T-helper 1 cell (primary cell): ENCODE results near the gene MICALL1.

Source experiments
- DNase-seq, 5 donors: peaks; one replicate each; pipeline ENCODE4 v3.0.0-alpha.2; 2012 to 2020

Gene MICALL1

GRCh38 chr22:37907036-37907954 is 1.2 kb downstream of the MICALL1 start:
- no peak for DNase-seq

DNA sequence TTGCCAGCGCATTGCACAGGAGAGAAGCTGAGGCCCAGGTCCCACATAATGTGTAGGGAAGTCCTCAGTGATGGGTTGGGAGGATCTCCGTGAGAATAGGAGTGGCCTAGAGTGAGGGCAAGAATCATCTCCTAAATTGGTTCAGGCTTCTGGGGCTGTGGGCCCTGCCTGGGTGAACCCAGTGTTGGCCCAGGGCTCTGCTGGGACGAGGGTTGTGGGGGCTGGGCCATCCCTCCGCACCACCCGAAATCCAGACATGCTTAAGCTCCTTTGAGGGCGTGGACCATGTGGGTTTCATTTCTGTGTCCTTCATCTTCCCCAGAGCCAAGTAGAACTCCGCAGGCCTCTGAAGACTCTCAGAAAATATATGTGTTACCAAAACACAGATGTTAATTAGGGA is 3.7 kb downstream of the MICALL1 start:
- no peak for DNase-seq

DNA sequence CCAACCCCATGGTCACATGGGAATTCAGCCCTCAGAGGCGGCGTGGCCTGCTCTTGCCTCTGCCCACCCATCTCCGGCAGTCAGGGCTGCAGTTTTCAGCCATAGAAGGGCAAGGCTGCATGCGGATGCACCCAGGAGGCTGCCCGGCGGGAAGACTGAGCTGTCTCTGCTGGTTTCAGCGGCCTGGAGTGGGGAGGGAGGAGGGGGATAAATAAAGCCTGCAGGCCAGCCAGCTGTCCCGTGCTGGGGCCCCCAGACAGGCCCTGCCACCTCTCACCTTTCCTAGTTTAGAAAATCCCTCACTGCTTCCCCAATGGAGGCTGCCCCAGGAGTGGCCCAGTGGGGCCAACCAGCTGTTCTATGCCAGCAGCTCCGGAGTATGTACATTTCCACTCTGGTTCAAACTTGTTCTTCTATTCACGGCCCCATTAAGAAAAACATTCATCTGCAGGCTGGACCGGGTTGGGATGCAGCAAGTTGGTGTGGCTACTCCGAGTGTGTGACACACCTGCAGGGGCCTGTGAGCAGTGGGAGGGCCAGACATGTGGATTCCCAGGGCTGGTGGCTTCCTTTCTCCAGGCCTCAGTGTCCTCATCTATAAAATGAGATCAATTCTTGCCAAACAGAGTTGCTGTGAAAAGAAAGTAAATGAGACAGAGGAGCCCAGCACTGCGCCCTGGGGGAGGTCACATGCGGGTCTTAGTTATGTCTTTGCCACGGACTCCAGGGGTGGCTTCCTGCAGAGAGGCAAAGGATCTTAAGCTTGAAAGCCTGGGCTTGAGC is 5.0 kb downstream of the MICALL1 start:
- DNase-seq, result no peak

DNA sequence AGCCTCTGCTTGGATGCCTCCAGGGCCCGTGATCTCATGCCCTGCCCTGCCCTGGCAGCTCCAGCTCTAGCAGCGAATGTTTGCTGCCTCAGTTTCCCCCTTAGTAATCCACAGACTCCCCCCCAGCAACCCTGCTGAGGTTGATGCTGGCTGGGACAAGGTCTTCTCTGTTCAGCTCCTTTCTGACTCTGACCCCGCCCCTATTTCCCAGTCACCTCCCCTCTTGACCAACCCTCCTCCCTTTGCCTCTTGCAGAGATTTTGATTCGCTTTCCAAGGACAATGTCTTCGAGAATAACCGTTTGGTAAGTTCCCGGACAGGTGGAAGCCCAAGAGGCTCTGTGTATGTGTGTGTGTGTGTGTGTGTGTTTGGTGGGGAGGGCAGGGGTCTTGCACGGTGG is 5.6 kb downstream of the MICALL1 start:
- DNase-seq, result no peak

- no peak for DNase-seq
Observed at GRCh38 chr22:37912171-37912570, 6.1 kb downstream of the MICALL1 start.

GRCh38 chr22:37913233-37913721 is 7.2 kb downstream of the MICALL1 start:
- no peak for DNase-seq

DNA sequence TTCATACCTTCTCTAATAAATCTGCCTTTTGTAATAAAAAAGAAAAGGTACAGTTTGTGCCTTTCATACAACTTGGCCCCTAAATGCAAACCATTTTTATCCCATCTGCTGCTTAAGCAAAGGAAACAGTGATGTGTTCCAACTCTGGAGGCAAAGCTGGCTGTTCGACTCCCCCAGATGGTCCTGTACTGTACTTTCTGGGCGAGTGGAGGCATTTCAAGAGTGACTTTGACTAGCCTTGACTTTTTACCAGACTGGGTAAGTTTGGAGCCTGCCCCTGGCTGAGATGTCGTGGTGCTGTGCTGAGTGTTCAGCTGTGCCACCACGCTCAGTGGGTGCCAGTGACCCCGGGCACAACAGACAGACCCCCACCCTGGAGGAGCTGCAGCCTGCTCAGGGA is 10.2 kb downstream of the MICALL1 start:
- DNase-seq, result no peak

DNA sequence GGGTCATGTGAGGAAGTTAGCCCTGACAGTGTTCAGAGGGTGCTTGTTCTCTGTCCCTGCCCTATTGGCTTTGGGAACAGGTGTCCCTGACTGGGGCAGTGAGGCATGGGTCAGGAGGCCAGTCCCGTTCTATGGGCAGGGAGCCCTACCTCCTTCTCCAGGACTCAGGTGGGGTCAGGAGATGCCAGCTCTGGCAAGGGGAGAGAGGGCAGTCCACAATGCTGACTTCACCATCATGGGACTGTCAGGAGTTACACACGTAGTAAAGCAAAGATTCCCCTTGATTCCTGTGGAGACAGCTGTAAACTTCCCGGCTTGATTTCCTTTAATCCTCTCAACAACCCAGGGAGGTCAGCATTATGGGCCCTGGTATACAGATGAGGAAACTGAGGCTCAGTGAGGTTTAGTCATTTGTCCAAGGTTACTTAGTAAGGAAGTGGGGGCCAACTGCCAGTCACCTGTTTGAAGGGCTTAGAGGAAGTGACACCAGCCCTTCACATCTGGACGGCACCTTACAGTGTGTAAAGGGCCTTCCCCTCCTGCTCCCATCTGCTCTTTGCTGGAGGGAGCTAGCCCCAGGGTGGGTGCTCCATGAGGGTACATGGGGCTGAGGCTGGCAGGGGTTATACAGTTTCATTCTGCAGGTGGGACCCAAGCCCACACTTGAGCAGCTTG is 11.9 kb downstream of the MICALL1 start:
- no peak for DNase-seq

GRCh38 chr22:37918580-37919270 is 12.6 kb downstream of the MICALL1 start:
- no peak for DNase-seq

- no peak for DNase-seq
Observed at GRCh38 chr22:37920126-37920525, 14.0 kb downstream of the MICALL1 start.

- DNase-seq, result no peak
Observed at GRCh38 chr22:37922191-37922590, 16.1 kb downstream of the MICALL1 start.

GRCh38 chr22:37923927-37924326 is 17.8 kb downstream of the MICALL1 start:
- DNase-seq, result no peak

DNA sequence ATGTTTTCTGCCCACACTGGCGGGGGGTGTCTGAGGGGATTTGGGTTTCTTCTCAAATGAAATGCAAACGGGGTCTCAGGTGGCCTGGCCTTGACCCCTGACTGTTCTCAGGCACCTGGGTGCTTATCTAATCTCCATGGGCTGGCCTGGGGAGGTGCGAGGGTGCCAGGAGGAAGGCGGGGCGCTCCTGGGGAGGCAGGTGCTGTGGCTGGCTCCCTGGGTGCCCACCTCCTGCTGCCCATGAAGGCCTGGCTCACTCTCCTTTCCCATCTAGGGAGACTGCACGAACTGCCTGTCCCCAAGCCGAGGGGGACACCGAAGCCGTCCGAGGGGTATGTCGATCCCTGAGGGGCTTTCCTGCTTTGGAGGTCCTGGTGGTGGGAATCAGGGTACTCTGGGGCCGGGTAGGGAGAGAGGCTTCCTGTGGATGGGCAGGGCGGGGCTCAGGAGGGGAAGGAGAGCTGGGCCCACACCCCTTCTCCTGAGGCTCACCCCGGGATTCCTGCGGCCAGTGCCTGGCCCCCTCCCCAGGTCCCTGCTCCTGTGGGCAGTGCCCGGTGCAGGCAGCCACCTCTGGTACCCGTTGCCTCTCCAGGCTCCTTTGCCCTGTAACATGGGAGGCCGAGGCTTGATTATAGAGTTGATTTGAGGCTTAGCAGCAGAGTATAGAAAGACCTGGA is 18.4 kb downstream of the MICALL1 start:
- no peak for DNase-seq

GRCh38 chr22:37925330-37925729 is 19.2 kb downstream of the MICALL1 start:
- DNase-seq, result no peak

GRCh38 chr22:37925767-37926166 is 19.7 kb downstream of the MICALL1 start:
- DNase-seq, result no peak

- no peak for DNase-seq
Observed at GRCh38 chr22:37926358-37926757, 20.3 kb downstream of the MICALL1 start.

DNA sequence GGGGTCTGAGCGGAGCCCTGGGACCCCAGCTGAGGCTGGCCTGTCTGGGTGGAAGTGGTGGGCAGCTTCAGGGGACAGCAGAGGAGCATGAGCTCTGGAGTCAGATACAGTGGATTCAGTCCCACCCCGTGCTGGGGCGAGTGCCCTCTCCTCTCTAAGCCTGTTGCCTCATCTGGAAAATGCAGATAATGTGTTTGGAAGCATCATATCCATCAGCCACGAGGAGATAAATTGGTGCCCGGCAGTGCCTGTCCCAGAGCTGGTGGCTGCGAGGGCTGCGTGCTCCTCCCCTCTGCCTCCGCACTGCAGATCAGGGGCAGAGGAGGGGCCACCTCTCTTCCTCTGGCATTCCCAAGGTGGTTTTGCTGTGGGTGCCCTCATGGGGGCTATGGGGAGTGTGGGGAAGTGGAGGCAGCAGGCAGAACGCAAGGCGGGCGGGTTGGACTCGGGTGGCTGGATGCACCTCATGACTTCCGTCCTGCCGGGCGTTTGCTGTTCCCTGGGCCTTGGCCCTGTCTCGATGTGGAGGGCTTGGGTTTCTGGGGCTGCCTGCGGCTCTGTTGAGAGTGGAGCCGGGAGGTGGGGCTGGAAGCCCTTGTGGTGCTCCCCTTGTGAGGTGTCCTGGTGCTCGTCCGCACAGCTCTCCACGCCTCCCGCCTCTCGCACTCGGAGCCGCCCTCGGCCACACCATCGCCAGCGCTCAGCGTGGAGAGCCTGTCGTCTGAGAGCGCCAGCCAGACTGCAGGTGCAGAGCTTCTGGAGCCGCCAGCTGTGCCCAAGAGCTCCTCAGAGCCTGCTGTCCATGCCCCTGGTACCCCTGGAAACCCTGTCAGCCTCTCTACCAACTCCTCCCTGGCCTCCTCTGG is 20.9 kb downstream of the MICALL1 start:
- no peak for DNase-seq

DNA sequence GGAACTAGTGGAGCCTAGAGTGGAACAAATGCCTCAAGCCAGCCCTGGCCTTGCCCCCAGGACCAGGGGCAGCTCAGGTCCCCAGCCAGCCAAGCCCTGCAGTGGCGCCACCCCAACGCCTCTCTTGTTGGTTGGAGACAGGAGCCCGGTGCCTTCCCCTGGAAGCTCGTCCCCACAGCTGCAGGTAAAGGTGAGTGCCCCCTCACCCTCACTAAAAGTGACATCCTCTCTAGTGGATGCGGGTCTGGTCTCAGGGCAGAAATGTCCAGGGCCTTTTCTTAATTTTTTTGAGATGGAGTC is 21.5 kb downstream of the MICALL1 start:
- DNase-seq, result no peak

DNA sequence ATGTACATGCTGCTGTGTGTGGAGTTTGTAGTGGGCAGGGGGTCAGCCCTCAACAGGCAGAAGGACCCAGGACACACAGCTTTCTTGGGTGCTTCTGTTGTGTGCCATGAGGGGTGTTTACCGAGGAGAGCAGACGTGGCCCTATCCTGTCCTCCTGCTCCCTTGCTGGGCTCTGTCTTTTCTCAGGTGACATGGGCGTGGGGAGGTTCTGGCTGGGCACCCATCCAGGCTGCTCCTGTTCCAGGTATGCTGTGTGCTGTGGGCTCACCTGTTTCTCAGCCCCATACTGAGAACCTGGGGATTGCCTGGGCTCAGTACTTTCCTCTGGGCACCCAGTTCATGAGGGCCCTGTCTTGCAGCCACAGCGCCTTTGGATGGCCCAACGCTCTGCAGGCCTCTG is 23.3 kb downstream of the MICALL1 start:
- DNase-seq, result no peak

GRCh38 chr22:37930270-37930951 is 24.3 kb downstream of the MICALL1 start:
- DNase-seq, result no peak
